Thoracic aorta (tissue), 2 donors: ENCODE measurements around the gene USP6NL. TPM values are rescaled to one million over a fixed set of nuclear protein-coding genes. Genes with fewer than 3 reads are reported as not detected.

Source experiments
- ATAC-seq: fragments of 150-250 bp; one replicate; pipeline ENCODE4 v1.8.0; 2017; ENCODE audit warnings: low read depth; ENCODE audit not compliant: insufficient number of reproducible peaks, low FRiP score
- DNase-seq: peaks from one replicate; pipeline ENCODE4 v3.0.0-alpha.2; 2020; ENCODE audit warnings: low spot score
- H3K27ac ChIP-seq, 2 donors: fragments of 200-600 bp; sonication (generic); 1 replicate in 1 of 2; 2 replicates in 1 of 2; pipeline ENCODE4 v1.5.1; 2016; ENCODE audit warnings: mild to moderate bottlenecking in 2 of 2, moderate library complexity in 2 of 2
- H3K27me3 ChIP-seq: fragments of 200-600 bp; sonication (generic); replicated peaks from 2 replicates; pipeline ENCODE4 v1.6.0; 2016; ENCODE audit warnings: mild to moderate bottlenecking; ENCODE audit not compliant: insufficient read depth
- H3K36me3 ChIP-seq: fragments of 200-600 bp; sonication (generic); one replicate; pipeline ENCODE4 v1.5.1; 2016
- H3K4me1 ChIP-seq, 2 donors: fragments of 200-600 bp; sonication (generic); 1 replicate in 1 of 2; 2 replicates in 1 of 2; pipeline versions ENCODE4 v1.5.1 to v1.6.0; 2016; ENCODE audit warnings: low read depth in 2 of 2, mild to moderate bottlenecking in 1 of 2; ENCODE audit not compliant: control insufficient read depth in 1 of 2
- H3K4me3 ChIP-seq: fragments of 200-600 bp; sonication (generic); 2 replicates; pipeline ENCODE4 v1.5.1; 2016; ENCODE audit warnings: mild to moderate bottlenecking
- H3K9me3 ChIP-seq: fragments of 200-600 bp; sonication (generic); 2 replicates; pipeline ENCODE4 v1.5.1; 2016
- total RNA-seq, 2 donors: library from RNA; depleted of rRNA; stranded (reverse); fragments of >200 nt; gene quantifications; one replicate each; pipeline versions ENCODE4 v1.1.0 to v1.2.3, GENCODE V29; 2016
- TF ChIP-seq, protein P1 (sequence below): fragments of 200-600 bp; sonication (generic); IDR thresholded peaks from one replicate; pipeline ENCODE4 v1.5.1; 2019; ENCODE audit warnings: antibody characterized with exemption

USP6NL gene
- total RNA-seq, 2 donors from 2014 or later: 9.5 to 15.0 TPM

GRCh38 chr10:11615396-11615795 lies 3.9 kb upstream of the USP6NL start:
- TF ChIP-seq, protein P1, sequence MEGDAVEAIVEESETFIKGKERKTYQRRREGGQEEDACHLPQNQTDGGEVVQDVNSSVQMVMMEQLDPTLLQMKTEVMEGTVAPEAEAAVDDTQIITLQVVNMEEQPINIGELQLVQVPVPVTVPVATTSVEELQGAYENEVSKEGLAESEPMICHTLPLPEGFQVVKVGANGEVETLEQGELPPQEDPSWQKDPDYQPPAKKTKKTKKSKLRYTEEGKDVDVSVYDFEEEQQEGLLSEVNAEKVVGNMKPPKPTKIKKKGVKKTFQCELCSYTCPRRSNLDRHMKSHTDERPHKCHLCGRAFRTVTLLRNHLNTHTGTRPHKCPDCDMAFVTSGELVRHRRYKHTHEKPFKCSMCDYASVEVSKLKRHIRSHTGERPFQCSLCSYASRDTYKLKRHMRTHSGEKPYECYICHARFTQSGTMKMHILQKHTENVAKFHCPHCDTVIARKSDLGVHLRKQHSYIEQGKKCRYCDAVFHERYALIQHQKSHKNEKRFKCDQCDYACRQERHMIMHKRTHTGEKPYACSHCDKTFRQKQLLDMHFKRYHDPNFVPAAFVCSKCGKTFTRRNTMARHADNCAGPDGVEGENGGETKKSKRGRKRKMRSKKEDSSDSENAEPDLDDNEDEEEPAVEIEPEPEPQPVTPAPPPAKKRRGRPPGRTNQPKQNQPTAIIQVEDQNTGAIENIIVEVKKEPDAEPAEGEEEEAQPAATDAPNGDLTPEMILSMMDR: no peak
- Histone ChIP-seq H3K9me3 (no peaks in the 10 kb centered on the region), H3K27me3 (no peaks in the 10 kb centered on the region), H3K4me1 (no peaks in the 10 kb centered on the region), H3K36me3 (no peaks in the 10 kb centered on the region), H3K4me3 (no peak overlapping the region), H3K27ac (no peak overlapping the region)
- DNase-seq: no peak
- no peak for ATAC-seq

DNA sequence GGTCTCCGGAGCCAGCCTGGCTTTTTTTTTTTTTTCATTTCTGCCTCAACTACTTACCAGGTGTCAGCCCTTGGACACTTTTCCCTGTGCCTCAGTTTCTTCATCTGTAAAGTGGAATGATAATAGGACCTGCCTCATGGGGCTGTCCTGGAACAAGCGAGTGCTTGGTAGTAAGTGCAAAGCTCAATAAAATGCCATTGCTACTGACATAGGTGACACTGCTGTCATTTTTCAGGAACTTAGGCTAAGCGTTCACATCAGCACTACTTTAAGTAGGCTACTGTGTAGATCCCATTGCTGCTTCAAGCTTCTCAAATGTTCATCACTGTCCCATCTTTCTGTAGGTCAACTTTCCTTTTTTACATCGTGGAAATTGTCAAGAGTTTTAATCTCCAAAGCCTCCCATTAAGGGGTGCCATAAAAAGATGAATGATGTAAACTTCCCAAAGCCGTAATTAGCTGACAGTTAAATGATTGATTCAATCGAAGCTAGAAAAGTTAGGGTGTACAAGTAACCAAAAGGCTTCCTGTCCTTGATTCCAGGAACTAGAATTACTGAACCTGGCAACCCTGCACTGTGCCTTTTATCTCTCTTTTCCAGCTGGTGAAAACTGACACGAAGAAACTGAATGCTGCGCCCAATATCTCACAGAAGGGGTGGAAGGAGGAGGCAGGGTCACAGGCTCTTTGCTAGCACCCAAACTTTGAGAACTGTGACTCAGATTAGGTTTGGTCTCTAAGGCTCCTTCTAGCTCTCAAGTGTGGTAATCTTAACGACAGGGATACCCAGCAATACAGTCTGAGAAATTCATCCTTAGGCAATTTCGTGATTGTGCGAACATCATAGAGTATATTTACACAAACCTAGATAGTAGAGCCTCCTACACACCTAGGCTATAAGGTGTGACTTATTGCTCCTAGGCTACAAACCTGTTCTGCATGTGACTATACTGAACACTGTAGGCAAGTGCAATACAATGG lies 861 bp upstream of the USP6NL start:
- DNase-seq (no peak), ATAC-seq (no peak)
- Histone ChIP-seq H3K9me3 (no peaks in the 10 kb centered on the region), H3K27me3 (no peaks in the 10 kb centered on the region), H3K4me1 (peaks cover 5 to 11% of the 10 kb centered on the region in 2 donors), H3K27ac (peak overlapping the region; percentile 50 to 75), H3K4me3 (peak overlapping the region; percentile 93), H3K36me3 (no peaks in the 10 kb centered on the region)
- TF ChIP-seq, protein P1: no peak

DNA sequence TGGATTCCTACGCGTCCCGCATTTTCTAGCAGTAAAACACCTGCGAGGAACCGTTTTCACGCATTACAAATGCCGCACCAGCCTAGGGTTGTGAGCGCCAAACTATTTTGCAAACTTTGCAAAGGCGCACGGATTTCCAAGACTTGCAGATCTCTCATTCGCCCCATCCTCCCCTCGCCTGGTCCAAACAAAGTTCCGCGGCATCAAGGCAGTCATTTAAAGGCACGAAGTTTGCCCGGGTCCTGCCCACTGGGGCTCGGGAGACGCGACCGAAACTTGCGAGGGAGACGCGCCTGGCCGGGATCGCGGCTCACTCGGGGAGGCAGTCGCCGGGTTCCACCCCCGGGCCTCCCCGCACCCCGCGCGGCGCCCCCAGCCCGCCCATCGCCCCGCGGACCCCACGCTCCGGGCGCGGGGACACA lies 613 bp downstream of the USP6NL start:
- Histone ChIP-seq H3K9me3 (no peaks in the 10 kb centered on the region), H3K36me3 (no peaks in the 10 kb centered on the region), H3K4me1 (peaks cover 5 to 11% of the 10 kb centered on the region in 2 donors), H3K27me3 (no peaks in the 10 kb centered on the region), H3K4me3 (peak overlapping the region; percentile 93), H3K27ac (peak overlapping the region; percentile 79 to 83)
- TF ChIP-seq, protein P1: no peak
- ATAC-seq: no peak
- no peak for DNase-seq

DNA sequence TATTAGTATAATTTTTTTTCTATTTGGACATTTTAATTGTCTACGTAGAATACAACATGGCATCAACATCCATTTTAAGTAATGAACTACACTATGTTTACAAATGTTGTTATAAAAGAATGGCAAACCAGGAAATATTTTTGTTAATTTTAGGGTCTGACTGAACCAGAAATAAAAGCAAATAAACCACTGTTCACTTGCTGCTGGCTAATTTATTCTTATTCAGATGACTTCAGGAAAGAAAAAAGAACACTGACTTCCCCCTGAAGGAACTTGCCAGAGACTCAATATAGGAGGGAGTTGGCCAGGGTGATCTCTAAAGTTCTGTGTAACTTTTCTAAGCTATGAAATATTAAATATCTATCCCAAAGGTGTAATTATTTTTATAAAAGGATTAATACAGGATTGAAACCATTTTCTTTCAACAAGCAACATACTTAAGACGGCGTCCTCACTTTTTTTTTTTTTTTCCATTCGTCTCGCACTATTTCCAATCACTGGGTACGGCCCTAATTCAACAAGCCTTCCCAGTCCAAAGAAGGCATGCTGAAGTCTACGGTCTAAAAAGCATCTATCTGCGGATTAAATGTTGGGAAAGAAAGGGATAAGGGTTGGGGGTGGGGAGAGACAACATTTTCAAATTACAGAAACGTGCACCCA lies 1.2 kb downstream of the USP6NL start:
- H3K9me3 ChIP-seq: no peaks in the 10 kb centered on the region
- TF ChIP-seq, protein P1: no peak
- DNase-seq: no peak
- H3K4me1 ChIP-seq: peaks cover 5 to 11% of the 10 kb centered on the region in 2 donors
- H3K36me3 ChIP-seq: no peaks in the 10 kb centered on the region
- no peaks in the 10 kb centered on the region for H3K27me3 ChIP-seq
- H3K4me3 ChIP-seq: peak overlapping the region; percentile 93
- ATAC-seq: no peak
- peak overlapping the region; percentile 79 to 83 for H3K27ac ChIP-seq

DNA sequence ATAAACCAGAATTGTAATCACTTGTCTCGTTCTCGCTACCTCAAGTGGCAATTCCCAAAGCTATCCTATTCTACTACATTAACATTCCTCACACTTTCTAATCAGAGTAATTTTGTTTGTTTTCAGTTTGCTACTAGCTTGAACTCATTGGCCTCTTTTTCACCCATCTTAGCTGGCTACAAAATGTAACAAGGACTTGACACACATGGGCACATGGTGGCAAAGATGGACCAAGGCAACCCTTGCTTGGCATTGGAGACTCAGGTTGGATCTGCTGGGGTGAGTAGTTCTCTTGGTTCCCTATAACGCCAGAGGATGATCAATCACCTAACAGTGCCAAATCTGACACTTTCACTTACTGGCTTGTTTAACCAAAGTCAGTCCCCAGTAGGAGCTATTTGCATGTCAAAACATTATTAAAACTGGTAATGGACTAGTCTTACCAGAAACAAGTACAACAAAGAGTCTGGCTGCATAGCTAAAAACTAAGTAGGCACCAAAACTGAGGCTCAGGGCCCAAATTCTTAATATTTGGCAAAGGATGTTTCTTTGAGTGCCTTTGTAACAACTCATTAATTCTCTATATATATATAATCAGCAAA lies 1.9 kb downstream of the USP6NL start:
- Histone ChIP-seq H3K27ac (no peak overlapping the region), H3K27me3 (no peaks in the 10 kb centered on the region), H3K4me1 (peaks cover 5 to 11% of the 10 kb centered on the region in 2 donors), H3K9me3 (no peaks in the 10 kb centered on the region), H3K4me3 (peak overlapping the region; percentile 93), H3K36me3 (no peaks in the 10 kb centered on the region)
- ATAC-seq (no peak), DNase-seq (no peak)
- TF ChIP-seq, protein P1: no peak
